Kidney capillary endothelial cell (primary cell): ENCODE data around the gene CMC1.
"Not testable (repeated sequence)": the region's sequence is repeated elsewhere in the genome, so short reads cannot be mapped to it uniquely, and the experiment has no call there.

Experiments used
- DNase-seq: peaks from one replicate; pipeline ENCODE4 v3.0.0-alpha.2; 2018; ENCODE audit warnings: low spot score

The CMC1 gene

GRCh38 chr3:28244491-28244890 lies 3.1 kb downstream of the CMC1 start:
- DNase-seq = no peak

GRCh38 chr3:28247286-28247685 lies 5.9 kb downstream of the CMC1 start:
- DNase-seq = no peak

- no peak for DNase-seq
These were observed 9.6 kb downstream of the CMC1 start for GRCh38 chr3:28250999-28251398.

GRCh38 chr3:28252001-28252431 lies 10.6 kb downstream of the CMC1 start:
- no peak for DNase-seq

- DNase-seq = no peak
These were observed 11.8 kb downstream of the CMC1 start for GRCh38 chr3:28253040-28253715.

GRCh38 chr3:28262001-28262400 lies 20.6 kb downstream of the CMC1 start:
- DNase-seq = no peak

GRCh38 chr3:28265641-28266040 lies 24.2 kb downstream of the CMC1 start:
- DNase-seq = no peak

- no peak for DNase-seq
These were observed 26.8 kb downstream of the CMC1 start for GRCh38 chr3:28267984-28268849.

- DNase-seq = no peak
These were observed 27.6 kb downstream of the CMC1 start for GRCh38 chr3:28268989-28269388.

- DNase-seq = not testable (repeated sequence)
These were observed 28.5 kb downstream of the CMC1 start for GRCh38 chr3:28269884-28270283.

- DNase-seq = no peak
These were observed 32.4 kb downstream of the CMC1 start for GRCh38 chr3:28273837-28274236.

- no peak for DNase-seq
These were observed 37.5 kb downstream of the CMC1 start for GRCh38 chr3:28278918-28279317.

- no peak for DNase-seq
These were observed 38.4 kb downstream of the CMC1 start for GRCh38 chr3:28279770-28280169.

- no peak for DNase-seq
These were observed 39.4 kb downstream of the CMC1 start for GRCh38 chr3:28280781-28281180.

GRCh38 chr3:28286595-28286994 lies 45.2 kb downstream of the CMC1 start:
- no peak for DNase-seq

- no peak for DNase-seq
These were observed 45.6 kb downstream of the CMC1 start for GRCh38 chr3:28287046-28287445.

GRCh38 chr3:28290863-28291300 lies 49.5 kb downstream of the CMC1 start:
- no peak for DNase-seq

- no peak for DNase-seq
These were observed 50.2 kb downstream of the CMC1 start for GRCh38 chr3:28291577-28291976.

- no peak for DNase-seq
These were observed 51.2 kb downstream of the CMC1 start for GRCh38 chr3:28292622-28293021.

GRCh38 chr3:28294667-28295413 lies 53.4 kb downstream of the CMC1 start:
- DNase-seq = no peak

GRCh38 chr3:28295898-28296490 lies 54.6 kb downstream of the CMC1 start:
- no peak for DNase-seq

GRCh38 chr3:28299705-28300104 lies 58.3 kb downstream of the CMC1 start:
- DNase-seq = no peak
